Measurements from ENCODE around the gene TBC1D23. TPM values are rescaled to one million over a fixed set of nuclear protein-coding genes. Genes with fewer than 3 reads are reported as not detected.

The TBC1D23 gene
- total and polyA plus RNA-seq, 9 of the 15 experiments (the other 6 are each of a cell fraction or from before 2014, with no cell fraction given), result 23.4 to 85.8 (median 43.7) TPM

GRCh38 chr3:100335434-100335833 is 74.6 kb downstream of the TBC1D23 start (continued):
- TF ChIP-seq RBM14 (IDR thresholded peaks at IDR 0.05; ENCODE audit: borderline replicate concordance, insufficient read depth, low read depth, low read length), result no peak
- no peak for TF ChIP-seq MTF1 (CRISPR knock-in tag; IDR thresholded peaks at IDR 0.05; ENCODE audit: borderline replicate concordance)
- TF ChIP-seq ZKSCAN1 (IDR thresholded peaks at IDR 0.05; ENCODE audit: low read depth, low read length), result no peak
- TF ChIP-seq ZNF436 (CRISPR knock-in tag; IDR thresholded peaks at IDR 0.05), result no peak
- TF ChIP-seq YY1 (IDR thresholded peaks at IDR 0.05; ENCODE audit: borderline replicate concordance in 1 of 3, control insufficient read depth in 1 of 3, extremely low read depth in 1 of 3, insufficient read depth in 3 of 3, insufficient read length in 1 of 3, insufficient replicate concordance in 2 of 3, low read depth in 1 of 3, low read length in 2 of 3), result peak in 1 of 3 experiments; percentile 59
- TF ChIP-seq, protein P1, sequence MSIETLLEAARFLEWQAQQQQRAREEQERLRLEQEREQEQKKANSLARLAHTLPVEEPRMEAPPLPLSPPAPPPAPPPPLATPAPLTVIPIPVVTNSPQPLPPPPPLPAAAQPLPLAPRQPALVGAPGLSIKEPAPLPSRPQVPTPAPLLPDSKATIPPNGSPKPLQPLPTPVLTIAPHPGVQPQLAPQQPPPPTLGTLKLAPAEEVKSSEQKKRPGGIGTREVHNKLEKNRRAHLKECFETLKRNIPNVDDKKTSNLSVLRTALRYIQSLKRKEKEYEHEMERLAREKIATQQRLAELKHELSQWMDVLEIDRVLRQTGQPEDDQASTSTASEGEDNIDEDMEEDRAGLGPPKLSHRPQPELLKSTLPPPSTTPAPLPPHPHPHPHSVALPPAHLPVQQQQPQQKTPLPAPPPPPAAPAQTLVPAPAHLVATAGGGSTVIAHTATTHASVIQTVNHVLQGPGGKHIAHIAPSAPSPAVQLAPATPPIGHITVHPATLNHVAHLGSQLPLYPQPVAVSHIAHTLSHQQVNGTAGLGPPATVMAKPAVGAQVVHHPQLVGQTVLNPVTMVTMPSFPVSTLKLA (conservative IDR thresholded peaks at IDR 0.05), result peak; percentile 81 to 83
- TF ChIP-seq POLR2AphosphoS2 (IDR thresholded peaks at IDR 0.05; ENCODE audit: low read length), result no peak
- no peak for TF ChIP-seq MTA2 (IDR thresholded peaks at IDR 0.05; ENCODE audit: low read depth)
- no peak for TF ChIP-seq ZNF511 (CRISPR knock-in tag; IDR thresholded peaks at IDR 0.05)
- no peak for TF ChIP-seq BCOR (IDR thresholded peaks at IDR 0.05)
- peak; percentile 79 for TF ChIP-seq MYC (IDR thresholded peaks at IDR 0.05; ENCODE audit: low read depth, low read length)
- TF ChIP-seq MYC (CRISPR knock-in tag; IDR thresholded peaks at IDR 0.05; ENCODE audit: borderline replicate concordance, low read depth), result no peak
- no peak for TF ChIP-seq RNF219 (CRISPR knock-in tag; IDR thresholded peaks at IDR 0.05)
- no peak for TF ChIP-seq FOS (IDR thresholded peaks at IDR 0.05; ENCODE audit: extremely low read depth, insufficient read length)
- no peak for TF ChIP-seq SRSF1 (IDR thresholded peaks at IDR 0.05; ENCODE audit: low read depth, low read length)
- peak; percentile 36; the same call in 1 of the 2 replicates for TF ChIP-seq RNF2 (IDR thresholded peaks at IDR 0.05)
- peak; percentile 27; the same call in 1 of the 2 replicates for TF ChIP-seq SMAD4 (CRISPR knock-in tag; conservative IDR thresholded peaks at IDR 0.05)
- TF ChIP-seq GTF2A2 (tag; IDR thresholded peaks at IDR 0.05), result no peak
- peak; percentile 26; the same call in 1 of the 2 replicates for TF ChIP-seq HDAC2 (IDR thresholded peaks at IDR 0.05)
- no peak for TF ChIP-seq NFIX (CRISPR knock-in tag; IDR thresholded peaks at IDR 0.05; ENCODE audit: low read depth)
- TF ChIP-seq, protein P2, sequence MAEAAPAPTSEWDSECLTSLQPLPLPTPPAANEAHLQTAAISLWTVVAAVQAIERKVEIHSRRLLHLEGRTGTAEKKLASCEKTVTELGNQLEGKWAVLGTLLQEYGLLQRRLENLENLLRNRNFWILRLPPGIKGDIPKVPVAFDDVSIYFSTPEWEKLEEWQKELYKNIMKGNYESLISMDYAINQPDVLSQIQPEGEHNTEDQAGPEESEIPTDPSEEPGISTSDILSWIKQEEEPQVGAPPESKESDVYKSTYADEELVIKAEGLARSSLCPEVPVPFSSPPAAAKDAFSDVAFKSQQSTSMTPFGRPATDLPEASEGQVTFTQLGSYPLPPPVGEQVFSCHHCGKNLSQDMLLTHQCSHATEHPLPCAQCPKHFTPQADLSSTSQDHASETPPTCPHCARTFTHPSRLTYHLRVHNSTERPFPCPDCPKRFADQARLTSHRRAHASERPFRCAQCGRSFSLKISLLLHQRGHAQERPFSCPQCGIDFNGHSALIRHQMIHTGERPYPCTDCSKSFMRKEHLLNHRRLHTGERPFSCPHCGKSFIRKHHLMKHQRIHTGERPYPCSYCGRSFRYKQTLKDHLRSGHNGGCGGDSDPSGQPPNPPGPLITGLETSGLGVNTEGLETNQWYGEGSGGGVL (CRISPR knock-in tag; IDR thresholded peaks at IDR 0.05), result no peak
- no peak for TF ChIP-seq MCM3 (IDR thresholded peaks at IDR 0.05)
- no peak for TF ChIP-seq ZNF316 (IDR thresholded peaks at IDR 0.05)
- TF ChIP-seq, protein P3, sequence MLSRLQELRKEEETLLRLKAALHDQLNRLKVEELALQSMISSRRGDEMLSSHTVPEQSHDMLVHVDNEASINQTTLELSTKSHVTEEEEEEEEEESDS (CRISPR knock-in tag; IDR thresholded peaks at IDR 0.05), result no peak
- TF ChIP-seq ELF1 (tag; IDR thresholded peaks at IDR 0.05), result no peak

All from K562 (cell line).